HuH-7 (cell line): ENCODE measurements around the gene CCDC80.
A peak's percentile ranks its signal among the peaks of the same experiment; 100 is the strongest.
"Not testable (repeated sequence)": the region's sequence is repeated elsewhere in the genome, so short reads cannot be mapped to it uniquely, and the experiment has no call there.

ENCODE experiments used
- DNase-seq: peaks from one replicate; pipeline ENCODE4 v3.0.0; 2011; ENCODE audit warnings: low spot score

Gene CCDC80

DNA sequence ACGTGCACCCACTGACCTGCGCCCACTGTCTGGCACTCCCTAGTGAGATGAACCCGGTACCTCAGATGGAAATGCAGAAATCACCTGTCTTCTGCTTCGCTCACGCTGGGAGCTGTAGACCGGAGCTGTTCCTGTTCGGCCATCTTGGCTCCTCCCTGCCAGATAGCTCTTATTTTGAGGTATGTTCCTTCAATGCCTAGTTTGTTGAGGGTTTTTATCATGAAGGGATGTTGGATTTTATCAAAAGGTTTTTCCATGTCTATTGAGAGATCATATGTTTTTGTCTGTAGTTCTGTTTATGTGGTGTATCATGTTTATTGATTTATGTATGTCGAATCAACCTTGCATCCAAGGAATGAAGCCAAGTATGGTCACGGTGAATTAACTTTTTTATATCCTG, 24.1 kb upstream of the CCDC80 start:
- not testable (repeated sequence) for DNase-seq

DNA sequence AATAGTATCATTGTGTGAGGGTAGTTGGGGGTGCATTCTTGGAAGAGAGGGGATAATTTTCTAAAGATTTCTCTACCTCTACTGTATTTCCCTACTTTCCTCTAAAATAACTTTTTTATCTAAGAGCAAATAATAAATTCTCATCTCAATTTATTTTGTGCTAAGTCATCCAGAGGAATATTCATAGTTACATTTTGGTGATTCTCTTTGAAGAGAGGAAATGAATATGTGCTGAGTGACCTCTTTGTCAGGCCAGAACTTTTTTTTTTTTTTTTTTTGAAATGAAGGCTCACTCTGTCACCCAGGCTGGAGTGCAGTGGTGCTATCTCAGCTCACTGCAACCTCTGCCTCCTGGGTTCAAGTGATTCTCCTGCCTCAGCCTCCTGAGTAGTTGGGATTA, 15.1 kb upstream of the CCDC80 start:
- no peak for DNase-seq

DNA sequence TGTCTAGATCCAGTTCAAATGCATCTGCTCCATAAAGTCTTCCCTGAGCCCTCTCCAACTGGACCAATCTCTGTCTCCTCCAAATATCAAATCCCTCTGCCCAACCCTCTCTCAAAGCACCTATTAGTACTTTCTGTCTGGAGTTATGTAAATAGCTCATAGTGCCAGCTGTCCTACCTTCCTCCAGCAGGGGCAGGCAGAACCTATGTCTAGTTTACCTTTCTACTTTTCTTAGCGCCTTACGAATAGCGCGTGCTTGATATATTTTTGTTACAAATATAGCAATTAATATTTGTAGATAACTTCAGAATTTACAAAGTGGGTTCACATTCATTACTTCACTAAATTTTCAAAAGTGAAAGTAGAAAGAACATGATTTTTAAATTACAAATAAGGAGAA, 14.0 kb upstream of the CCDC80 start:
- DNase-seq = no peak

DNA sequence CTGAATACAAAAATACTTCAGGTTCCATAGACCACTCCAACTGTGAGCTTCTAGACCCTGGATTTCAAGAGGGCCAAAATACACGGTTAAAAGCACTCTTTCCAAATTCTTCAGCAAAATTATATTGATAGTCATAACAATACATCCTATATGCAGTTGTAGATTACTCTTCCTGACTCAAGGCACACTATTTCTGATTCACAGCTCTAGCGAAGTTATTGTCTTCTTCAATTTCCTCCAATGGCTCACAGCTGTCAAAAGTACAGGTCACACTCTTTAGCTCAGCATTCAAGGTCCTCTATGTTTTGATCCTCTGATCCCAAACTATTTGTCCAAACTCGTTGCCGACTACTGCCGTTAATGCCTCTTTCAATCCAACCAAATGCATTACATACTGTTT, 13.5 kb upstream of the CCDC80 start:
- no peak for DNase-seq

DNA sequence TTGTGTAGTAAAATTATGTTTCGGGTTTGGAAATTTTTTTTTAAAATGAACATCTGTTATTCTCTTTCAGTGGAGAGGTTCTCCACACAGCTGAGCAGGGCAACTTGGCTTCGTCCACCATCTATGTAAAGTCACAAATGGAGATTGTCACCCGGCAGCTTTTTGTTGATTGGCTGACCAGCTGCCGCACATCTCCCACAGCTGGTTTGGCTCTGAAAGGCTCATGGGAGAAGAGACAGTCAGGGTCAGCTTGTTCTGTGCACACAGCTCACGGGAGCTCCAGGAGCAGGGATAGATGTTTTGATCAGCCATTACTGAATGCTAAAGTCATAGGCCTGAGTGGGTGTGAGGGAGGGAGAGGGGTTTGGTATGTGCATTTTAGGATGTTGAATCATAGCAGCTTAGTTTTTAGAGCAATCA, 12.9 kb upstream of the CCDC80 start:
- DNase-seq = no peak

DNA sequence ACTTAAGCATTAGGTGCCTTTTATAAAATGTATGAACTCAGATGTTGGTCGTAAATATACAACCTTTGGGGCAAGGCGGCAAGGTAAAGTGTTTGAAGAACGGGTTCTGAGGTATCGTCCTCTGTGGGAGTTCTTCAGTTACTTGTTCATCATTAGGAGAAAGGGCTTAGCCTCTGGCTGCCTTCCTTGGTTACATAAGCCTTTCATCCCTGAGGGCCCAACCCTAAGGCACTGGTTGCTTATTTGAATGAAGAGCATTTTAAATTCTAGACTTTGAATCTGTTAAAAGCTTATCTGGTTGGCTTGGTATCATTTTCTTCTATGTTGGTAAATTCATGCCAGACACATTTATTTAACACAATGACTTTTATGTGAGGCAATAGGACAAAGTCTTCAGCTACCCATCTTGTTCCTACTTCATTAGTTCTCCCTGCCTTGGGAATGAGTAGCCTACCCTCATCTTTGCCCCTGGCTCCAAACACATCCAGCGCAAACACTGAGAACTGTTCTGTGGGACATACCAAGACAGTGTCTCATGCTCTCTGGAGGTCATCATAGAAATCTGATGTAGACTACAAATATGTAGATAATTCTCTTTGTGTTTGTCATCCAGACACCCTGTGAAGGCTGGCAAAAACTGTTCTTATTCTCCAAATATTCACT, 12.4 kb upstream of the CCDC80 start:
- DNase-seq = no peak

DNA sequence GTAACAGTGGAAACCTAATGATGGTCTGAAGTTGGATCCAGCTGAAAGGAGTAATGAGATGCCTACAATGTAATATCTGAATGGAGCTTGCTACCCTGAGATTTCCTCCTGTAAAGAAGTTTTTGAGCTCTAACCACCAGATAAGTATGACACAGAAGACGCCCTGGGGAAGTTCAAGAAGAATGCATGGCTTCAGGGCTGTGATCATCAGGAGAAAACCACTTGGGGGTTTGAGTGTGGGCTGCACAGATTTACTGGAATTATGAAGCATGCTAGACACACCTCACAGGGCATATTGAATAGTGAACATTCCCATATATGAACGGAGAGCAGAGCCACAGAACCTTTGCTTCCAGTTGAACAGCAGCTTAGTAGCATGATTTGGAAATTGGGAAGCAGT, 10.6 kb upstream of the CCDC80 start:
- DNase-seq = no peak

DNA sequence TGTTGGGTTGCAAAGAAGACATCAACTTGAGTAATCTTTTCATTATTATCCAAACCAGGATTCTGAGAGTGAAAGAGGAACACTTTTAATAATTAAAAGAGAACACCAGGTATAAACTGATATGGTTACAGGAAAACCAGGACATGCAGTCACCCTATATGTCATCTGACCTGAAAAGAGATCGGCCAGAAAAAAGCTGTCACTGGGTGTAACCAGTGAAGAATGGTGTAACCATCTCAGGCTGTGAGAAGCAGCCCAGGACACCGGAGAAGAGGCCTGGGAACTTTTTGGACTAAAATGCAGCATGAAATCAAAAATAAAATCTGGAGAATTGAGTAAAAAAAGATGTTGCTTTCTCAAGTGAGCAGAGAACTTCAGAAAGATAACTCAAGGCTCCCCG, 10.1 kb upstream of the CCDC80 start:
- DNase-seq = no peak

DNA sequence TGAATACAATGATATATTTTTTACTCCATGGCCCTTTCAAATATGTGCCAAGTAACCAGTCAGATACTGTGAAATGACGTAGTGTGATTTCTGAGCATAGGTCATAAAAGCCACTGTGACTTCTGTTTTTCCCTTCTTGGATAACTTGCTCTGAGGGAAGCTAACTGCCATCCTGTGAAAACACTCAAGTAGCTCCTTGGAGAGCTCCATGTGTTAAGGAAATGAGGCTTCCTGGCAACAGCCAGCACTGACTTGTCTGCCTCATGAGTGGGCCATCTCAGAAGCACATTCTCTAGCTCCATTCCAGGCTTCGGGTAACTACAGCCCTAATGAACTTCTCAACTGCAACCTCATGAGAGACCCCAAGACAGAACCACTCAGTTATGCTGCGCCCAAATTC, 9.5 kb upstream of the CCDC80 start:
- no peak for DNase-seq

DNA sequence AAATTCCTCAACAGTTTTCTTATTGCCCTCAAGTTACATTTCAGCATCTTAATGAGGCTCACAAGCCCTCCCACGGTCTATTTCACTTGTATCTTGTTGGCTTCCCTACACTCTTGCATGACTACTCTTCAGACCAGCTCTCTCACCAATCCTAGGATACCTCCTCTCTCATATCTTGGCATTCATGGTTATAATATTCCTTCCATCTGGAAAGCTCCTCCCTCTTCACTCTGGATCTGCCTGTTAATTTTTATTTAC, 8.5 kb upstream of the CCDC80 start:
- no peak for DNase-seq

DNA sequence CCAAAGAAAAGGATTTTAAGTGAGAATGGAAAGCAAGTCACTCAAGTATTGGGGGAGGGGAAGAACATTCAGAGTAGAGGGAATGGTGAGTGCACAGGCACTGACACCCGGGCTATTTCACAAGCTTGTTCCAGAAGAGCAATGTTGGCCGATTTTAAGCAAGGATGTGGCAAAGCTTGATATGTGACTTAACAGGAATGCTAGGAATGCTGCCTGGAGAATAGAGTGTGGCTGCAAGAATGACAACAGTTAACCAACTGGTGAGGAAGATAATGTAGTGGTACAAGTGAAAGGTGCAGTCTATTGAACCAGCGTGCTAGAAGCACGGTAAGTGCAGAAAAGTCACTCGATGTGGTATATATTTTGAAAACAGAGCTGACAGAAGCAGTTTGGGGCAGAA, 6.2 kb upstream of the CCDC80 start:
- peak; percentile 45 for DNase-seq

DNA sequence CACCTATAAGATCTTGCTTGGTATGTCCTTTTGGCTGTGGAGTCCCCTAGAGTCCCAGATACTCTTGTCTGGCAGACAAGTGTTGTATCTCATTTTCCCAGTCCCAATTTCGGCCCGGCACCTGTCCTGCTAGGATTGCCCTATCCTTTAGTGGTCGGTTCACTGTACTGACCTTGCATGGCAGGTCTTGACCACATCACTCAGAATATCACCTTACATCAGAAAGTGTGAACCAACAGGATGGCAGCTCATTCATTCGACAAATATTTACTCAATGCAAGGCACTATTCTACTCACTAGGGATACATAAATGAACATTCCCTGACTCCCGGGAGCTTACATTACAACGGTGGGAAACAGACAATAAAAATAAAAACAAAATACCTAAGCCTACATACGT, 5.7 kb upstream of the CCDC80 start:
- DNase-seq = peak; percentile 39

DNA sequence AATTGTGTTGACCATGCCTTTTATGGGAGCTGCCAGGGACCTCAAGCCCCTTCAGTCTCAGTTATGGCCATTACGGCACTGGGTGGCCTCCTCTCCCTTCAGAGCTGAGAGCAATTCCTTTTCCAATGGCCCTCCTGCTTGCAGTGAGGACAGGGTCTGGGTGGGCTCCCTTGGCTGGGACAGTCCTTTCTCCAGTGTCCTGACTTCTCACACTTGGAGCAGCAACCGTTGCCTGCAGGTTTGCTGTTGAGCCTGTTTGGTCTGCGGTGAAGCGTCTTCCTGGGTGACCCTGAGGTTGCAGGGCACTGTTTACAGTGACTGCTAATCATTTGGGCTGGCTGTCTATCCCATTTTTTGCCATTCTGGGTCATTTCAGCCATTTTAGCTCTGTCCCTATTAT, 3.5 kb upstream of the CCDC80 start:
- no peak for DNase-seq

DNA sequence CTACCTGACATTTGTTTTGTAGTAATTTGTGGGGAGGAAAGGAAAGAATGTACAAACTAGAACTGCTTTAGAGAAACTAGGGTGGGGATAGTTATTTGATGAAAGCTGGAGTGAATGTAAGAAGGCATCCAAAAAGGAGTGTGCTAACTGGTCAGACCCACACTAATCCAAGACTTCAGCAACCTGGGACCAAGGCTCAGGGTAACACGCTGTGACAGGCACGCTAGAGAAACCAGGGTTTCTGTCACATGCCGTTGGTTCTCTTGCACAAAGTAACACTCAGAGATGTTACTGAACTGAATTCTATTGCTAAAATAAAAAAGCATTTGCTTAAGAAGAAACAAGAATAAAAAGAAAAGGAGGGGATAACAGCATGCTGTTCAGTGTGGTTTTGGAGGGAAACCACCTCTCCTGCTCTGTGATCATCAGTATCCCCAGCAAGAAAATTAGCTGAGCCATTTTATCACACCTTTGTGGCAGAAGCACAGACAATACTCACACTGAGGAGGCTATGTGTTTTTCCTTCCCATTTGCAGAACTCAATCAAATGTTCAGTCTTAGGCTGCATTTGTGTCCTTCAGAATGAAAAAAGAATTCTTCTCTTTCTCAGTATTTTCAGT, 2.8 kb upstream of the CCDC80 start:
- no peak for DNase-seq

DNA sequence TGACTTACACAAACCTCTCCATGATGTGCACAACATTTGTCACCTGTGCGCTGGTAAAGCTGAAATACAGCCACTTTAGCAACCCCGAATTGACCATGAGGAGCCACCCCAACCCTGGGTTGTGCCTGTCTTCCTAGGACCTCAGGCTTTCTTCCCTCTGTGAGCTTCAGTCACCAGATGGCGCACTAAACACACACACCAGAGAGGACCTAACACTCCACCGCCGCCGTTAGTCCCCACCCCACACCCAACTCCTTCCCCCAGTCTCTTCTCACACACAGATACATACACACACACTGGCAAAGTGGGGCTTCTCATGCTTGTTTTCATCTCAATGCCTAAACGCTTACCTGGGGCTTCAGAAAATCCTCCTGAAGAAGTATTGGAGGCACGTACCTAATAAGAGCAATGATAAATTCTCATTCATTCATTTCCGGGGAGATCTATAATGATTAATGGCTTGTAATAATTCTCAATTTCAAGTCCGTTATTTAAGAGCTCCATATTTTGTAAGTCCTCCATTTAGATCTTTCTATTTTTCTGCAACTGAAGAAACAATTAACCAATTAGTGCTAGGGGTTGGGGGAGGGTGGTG, 2.1 kb upstream of the CCDC80 start:
- DNase-seq = peak; percentile 84

DNA sequence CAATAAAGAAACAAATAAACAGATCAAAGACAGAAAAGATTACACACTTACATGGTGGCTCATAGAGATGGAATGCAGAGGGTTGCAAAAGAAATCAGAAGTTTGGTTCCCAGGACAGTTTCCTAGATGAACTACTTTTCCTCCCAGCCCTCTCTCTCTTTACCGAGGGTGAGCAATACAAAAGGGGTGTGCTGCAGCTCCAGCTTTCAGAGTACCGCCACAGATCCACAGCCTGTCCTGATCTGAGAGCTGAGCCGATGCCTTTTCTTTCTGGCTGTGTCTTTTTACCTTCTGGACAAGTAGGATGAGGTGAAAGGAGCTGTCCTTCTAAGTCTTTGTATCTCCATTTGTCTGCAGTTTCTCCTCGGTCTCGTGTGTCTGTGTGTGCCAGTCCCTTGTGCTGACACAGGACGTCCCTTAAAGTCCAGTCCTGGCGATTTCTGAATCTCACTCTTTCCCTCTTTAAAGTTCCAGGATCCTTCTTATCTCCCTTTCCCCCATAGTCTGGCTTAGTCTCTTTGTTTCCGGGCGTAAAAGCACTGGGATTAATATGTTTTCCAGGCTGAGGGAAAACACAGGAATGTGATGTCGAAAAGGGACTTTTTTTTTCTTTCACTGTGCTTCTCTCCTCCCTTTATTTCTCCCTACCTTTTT, 540 bp downstream of the CCDC80 start:
- no peak for DNase-seq

DNA sequence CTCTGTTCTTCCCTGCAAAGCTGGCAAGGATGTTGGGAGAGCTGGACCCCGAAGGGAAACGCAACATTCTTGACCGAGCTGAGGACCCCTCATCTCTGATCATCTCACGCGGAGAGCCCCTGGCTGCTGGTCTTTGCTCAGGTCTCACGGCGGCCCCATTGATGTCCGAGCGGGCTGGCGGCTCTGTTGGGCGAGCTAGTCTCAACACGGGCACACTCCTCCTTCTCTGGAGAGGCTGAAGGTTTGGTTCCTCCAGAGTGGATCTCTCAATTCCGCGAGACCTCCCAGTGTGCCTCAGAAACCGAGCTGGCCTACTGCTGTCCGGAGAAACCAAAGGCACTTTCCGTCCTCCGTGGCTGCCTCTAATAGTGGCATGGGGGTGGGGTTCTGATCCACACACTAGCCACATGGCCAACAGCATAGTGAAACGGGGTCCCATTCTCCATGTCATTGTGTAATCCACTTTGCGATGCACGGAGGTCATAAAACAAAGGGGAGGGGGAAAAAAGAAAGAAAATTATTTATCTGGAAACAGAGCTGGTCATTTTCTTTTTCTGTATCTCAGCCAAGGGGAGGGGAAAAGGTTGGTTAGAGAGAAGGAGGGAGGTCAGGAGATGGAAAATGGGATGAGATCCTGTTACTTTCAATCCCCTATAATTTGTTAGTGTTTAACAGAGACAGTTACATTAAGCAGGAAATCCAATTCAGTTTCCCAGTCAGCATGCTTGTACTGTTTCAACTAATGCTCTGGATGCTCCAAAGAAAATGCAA, 1.3 kb downstream of the CCDC80 start:
- no peak for DNase-seq

DNA sequence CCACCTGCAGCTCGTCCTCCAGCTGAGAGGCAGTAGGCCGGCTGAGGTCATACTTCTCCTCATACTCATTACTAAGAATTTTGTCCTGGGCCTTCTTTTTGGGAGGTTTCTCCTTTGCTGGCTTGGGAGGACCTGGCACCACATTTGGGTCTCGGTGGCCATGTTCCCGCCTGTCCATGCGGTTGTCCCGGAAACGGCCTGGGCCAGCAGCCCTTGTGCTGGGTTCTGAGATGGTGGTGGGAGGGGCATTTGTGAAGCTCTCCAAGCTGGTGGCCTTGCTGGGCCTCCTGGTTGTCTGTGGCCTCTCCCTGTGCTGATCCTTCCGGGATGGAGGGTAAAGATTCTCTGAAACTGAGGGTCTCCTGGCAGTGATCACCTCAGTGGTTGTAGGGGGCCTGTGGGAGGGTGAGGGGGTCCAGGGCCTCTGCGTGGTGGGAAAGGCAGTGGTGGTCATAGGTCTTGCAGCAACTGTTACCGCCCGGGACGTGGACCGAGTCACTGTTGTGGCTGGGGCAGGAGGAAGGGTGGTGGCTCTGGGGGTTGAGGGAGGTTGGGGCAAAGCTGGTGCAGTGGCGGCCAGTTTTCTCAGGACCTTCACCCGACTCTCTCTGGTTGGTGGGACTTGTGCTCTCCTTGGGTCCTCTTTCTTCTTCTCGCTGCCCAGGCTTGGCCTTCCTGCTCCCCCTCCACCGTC, 2.5 kb downstream of the CCDC80 start:
- DNase-seq = no peak

DNA sequence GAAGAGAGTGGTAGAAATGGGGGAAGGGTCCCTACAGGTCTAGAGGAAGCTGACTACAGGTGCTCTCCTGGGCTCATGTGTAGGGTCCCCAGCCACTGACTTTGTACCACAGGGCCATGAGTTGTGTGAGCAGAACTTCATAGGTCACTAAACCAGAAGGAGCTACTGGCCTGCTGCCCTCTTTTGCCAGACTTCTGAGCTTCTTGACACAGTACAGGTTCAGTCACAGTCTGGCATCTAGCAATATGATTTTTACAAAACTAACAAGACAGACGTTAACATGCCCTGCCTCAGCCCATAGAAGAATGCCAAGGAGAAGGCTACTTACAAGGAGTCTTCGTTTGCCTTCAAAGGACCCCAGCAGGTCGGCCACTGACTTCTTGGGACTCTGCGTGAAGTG, 3.2 kb downstream of the CCDC80 start:
- DNase-seq = no peak

DNA sequence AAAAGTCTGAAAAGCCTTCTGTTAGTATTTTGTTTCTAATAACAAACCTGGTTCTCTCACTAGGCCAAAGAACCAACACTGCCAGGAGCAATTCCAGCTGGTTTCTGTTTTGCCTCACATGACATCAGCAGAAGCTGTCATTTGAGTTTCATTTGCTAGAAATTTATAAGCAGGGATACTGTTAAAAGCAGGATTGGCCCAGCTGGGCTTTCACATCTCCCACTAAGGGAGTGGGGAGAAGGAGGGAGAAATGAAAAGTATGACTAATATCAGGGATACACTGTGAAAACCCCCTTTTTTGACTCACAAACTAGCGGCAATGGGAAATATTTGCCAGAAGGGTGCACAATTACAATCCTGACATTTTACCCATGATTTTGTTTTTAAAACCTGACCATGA, 5.3 kb downstream of the CCDC80 start:
- no peak for DNase-seq

DNA sequence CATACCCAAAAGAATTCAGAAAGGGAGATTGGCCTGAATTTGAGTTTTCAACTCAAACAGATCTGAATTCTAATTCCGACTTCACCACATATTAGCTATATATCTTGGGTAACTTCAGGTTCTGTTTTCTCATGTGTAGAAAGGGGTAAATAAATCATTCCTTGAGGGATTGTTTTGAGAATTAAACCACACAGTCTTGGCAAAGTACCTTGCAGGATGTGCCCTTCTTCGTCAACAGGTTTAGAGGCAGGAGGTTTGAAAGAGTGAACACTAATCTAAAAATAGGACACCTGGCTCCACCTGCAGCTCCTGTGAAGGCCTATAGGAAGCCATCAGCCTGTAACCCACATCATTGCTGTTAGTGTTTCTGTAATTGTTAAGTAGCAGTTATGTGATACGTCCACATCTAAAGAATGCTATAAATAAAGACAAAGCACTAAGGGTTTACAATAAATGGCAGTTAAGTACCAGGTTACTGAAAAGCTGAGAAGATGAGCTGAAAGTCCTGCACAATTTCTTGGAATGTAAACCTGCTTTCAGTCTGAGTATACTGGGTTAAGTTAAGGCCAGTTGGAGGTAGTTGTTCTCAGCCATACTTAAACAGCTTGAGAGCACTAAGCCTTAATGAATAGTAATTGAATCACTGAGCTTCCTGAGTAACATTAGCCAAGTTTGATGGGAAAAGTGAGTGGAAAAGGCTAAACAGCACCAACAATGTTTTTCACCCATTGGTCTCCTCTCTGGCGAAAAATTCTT, 6.0 kb downstream of the CCDC80 start:
- no peak for DNase-seq

DNA sequence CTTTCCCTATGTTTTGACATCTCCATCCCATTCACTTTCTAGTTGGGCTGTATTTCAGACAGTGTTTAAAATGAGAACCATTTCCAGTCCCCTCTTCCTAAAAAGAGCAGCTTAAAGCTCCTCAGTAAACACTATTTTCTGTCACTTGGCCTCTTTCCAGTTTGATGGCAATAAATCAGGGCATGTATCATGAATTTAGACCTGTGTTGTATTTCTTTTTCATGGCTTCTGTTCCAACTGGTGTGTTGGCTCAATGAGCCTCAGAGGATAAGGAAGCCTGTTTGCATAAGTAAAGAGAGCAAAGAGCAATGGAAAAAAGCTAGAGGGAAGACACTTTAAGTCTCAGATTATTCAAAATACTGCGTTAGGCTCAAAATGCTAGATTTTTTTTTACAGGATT, 7.2 kb downstream of the CCDC80 start:
- DNase-seq = no peak
